ENCODE data around the gene ZNF670.

Gene ZNF670

DNA sequence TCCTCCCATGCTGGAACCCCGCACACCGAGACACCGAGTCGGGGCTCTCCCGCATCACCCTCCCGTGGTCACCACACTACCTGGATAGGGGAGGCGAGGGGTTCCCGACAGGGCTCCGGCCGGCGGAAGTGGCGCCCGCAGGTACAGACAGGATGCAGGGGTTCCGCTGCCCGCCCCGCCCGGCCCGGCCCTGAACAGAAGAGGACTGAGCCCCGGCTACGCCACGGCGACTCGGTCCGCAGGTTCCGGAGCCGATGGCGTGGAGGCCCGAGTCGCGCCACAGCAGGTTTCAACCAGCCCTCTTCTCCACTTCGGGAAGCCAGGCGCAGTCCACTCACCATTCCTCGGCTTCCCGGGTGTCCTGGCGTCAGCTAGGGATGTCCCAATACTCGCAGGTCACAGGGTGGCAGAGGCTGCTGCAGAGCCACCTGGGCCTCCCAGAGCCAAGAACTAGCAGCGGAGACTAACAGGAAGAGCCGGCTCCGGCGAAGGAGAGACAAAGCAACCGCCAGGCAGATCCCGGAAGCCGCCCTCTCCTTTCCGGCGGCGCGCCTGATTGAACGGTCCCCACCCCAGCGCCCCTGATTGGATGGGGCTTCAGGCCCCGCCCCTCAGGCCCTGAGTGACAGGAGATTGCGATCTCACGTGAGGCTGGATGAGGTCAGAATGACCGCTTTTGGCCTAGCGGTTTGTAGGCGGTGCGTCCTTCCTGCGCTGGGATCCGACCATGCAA lies 25.4 kb upstream of the ZNF670 start, which contains the start of gene ZNF669:
Gene ZNF669 (minus strand): TSS at position 498 of the 733 bp plus-strand sequence. CDS start 157 bp downstream, at position 341.
- DNase-seq = peak; percentile 82

DNA sequence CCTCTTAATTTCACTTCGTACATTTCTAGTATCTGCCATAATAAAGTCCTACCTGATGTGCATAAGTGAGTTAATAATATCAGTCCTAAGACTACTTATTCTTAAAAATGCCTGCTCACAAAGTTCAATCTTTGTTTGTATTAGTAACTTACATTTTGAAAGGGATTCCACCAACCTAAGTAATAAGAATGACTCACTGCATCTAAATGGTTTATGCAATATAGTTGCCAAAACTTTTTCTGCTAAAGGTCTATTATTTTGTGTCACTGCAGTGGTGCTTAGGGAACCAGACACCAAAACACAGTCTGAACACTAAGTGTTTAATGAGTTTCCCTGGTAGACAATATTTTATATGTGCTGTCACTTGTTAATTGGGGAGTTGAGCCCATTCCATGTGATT lies 23.8 kb upstream of the ZNF670 start:
- DNase-seq = no peak

DNA sequence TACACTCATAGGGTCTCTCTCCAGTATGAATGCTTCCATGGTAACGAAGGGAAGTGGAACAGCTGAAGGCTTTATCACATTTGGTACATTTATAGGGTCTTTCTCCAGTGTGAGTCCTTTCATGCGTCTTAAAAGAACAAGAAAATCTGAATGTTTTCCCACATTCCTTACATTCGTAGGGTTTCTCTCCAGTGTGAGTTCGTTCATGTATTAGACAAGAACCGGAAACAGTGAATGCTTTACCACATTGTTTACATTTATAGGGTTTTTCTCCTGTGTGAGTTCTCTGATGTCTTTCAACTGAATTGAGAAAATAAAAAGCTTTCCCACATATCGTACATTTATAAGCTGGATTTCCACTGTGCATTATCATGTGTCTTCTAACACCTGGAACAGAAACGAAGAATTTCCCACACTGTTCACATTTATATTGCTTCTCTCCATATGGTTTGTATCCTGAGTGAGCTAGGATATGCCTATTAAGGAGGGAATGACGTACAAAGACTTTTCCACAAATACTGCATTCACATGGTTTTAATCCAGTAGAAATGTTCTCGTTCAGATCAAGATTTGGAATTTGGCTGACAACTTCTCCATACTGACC lies 22.2 kb upstream of the ZNF670 start:
- DNase-seq = no peak

DNA sequence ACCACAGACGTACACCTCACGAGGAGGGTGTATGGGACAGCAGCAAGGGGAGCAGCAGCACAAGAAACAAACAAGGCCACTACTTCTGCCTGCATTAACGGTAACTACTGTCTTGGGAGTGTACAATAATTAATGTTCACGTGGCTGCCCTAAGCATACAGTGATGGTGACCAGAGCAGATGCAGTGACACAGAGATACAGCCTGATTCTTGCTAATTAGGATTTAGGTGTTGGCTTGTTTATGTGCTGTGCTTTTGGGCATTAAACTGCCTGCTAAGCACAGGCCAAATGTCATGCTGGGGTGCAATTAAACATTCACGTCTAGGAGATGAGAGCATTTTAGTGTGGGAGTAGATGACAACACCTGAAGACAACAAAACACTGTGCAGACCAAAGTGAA lies 18.3 kb upstream of the ZNF670 start:
- DNase-seq = no peak

DNA sequence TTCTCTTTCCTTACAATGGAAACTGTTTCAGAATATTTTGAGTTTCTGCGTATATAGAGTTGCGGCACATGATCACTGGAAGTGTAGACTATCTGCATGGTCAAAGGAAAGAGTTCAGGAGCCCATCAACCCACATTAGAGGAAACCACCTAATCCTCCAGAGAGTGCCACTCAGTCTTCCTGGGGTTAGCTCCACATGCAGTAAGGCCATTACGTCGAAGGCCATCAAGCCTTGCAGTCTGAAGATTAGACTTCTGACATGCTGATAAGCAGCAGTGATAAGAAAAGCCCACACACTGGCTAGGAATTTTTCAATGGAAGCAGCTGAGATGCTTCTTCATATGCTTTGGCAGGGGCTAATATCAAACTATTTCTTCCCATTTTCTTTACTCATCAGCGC lies 17.9 kb upstream of the ZNF670 start:
- no peak for DNase-seq

DNA sequence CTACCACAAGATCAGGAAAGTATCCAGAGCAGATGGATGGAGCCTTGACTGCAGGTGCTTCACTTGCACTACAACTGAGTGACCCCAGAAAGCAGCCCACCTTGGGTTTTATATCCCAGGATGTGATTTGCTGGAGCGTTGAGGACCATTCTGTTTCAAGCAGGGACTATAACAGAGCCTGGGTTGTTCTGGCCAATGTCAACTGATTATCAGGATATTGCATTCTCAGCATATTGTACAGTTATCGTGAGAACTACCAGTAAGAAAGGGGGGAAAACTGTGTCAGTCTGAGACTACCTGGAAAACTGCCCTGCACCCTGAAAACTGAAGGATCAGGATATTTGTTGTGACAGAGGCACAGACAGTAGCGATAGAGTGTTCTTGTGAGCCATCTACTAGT lies 17.5 kb upstream of the ZNF670 start:
- DNase-seq = no peak

DNA sequence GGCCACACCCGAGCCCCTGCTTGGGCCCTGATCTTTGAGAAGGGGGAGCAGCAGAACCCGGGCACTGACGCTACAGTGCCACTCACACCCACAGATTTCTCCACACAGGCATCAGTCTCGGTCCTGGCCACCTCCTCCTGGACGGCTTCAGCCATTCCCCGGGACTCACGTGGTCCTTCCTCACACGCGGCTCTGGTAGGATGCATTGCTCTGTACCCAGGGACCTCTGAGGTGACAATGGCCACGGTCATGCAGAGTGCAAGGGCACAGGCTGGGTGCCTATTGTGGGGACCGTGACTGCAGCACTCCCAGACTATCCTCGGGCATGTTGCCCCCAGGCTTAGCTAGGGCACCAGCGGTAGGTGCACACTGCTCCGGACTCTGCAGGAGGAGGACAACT lies 11.8 kb upstream of the ZNF670 start:
- no peak for DNase-seq

DNA sequence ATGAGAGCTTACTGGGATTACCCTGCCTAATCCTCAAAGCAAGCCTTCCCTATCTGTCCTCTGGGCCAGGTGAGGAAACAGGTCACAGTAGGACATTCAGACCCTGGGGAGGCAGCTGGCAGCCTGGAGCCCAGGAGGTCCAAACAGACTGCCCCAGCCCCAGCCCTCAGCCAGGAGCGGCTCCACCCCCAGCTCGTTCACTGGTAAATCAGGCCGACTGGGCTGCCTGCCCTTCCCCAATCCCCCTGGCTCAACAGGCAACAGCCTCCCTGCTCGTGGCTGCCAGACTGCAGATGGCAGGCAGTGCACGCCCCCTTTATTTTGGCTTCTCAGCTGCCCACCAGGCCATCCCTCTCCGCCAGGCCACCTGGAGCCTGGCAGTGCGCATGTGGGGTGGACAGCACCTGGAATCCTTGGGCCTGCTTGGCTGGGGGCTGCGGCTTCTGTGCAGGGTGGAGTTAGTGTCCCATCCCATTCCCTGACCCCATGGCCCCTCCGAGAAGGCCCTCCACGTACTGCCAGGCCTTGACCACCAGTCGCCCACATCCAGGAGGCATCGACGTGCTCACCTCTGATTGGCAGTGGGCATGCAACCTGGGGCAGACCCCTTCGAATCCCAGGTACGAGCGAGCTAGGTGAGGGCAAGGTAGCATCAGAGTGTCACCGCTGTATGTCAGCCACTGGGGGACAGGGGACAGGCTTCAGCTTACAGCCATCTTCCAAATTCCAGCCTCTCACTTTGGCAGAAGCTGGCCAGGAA lies 11.2 kb upstream of the ZNF670 start:
- DNase-seq = no peak

DNA sequence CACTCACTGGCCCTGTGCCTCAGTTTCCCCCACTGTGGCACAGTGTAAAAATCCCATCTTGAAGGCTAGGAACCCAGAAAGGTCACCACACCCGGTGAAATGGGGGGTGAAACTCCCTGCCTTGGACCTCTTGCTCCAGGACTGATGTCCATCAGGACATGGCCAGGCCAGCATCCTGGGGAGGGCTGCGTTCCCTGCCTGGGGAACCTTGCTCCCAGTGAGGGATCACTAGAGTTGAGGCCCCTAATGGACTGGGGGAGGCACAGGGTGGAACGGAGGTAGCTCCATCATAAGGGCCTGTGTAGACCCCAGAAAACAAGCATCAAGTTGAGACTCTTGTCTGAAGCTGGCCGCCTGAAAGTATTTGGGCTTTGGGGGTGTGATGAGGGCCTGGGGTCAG lies 10.4 kb upstream of the ZNF670 start:
- no peak for DNase-seq

DNA sequence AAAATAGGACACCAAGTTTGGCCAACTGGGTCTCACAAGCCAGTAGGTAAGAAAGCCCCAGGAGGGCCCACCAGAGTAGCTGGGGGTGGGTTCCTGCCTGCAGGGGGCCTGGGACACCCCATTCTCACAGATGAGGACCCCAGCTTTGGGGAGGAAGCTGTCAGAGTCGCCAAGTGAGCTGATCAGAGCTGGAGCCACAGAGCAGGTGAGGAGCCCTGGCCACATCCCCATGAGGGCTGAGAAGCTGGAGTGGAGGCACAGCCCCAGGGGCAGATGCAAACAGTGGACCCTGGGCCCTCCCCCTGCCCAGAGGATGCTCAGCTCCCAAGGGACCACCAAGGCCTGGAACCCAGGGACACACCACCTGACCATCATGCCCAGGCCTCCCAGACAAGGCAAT lies 8.6 kb upstream of the ZNF670 start:
- no peak for DNase-seq

DNA sequence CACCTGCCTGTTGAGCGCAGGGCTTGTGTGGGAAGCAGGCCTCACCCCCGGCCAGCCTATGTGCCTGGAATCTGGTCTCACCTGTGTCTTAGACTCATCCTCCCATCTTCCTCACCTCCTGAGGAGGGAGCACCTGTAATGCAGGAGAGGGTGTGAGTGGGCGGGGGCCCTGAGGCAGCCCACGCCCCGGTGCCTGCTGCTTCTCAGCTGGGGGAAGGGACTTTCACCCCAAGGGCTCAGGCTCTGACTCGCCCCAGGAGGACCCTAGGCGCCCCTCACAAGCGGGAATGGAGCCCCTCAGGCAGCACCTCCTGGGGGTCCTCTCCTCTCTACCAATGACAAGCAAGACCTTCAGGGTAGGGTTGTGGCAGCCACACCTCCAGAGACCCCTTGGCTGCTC lies 6.7 kb upstream of the ZNF670 start:
- no peak for DNase-seq

DNA sequence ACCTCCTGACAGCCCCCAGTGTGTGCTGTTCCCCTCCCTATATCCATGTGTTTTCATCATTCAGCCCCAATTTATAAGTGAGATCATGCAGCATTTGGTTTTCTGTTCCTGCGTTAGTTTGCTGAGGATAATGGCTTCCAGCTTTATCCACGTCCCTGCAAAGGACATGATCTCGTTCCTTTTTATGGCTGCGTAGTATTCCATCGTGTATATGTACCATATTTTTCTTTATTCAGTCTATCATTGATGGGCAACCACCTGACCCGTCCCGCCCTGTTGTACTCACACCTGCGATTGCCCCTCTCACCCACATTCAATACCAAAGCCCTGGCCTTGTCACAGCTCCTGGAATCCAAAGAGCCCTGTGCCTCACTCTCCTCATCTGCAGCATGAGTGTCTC lies 6.2 kb upstream of the ZNF670 start:
- no peak for DNase-seq

DNA sequence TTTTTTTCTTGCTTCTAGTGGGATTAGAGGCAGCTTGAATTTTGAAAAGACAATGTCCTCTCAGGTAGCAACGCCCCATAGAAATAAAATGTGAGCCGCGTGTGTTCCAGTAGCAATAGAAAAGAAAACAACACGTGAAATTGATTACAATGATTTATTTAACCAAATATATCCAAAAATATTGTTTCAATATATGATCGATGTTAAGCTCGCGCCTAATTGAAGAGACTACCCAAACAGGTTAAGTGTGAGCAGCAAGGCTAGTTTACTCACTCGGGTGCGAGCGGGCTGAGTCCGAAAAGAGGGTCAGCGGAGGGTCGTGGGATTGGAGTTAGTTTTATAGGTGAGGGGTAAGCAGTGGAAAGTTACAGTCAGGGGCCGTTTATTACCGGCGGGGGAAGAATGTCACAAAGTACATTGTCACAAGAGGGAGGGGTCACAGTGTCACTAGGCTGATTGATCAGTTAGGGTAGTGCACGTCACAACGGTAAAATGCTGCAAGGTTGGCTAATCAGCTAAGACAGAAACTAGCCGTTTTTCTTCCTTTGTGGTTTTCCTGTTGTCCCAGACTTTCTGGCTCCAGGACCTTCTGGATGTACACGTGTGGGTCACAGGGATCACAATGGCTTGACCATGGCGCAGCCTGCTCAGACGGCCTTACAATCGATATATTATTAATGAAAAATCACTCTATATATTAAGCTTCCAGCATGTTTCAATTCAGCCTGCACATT lies 697 bp upstream of the ZNF670 start:
- DNase-seq = no peak

DNA sequence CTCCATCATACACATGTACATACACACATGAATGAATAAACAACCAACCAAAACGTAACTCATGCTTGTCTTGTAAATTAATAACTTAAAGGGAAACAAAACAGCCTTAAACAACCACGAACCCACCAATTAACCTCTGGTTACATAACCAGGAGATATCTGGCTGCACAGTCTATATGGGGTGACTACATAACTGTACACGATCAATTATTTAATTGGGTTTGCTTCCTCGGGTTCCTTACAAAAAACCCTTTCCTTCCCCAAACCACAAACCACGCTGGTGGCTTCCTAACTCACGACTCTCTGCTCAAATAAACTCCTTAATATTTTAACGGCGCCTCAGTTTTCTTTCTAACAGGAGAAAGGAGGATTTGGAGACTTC lies 744 bp downstream of the ZNF670 start:
- no peak for DNase-seq

DNA sequence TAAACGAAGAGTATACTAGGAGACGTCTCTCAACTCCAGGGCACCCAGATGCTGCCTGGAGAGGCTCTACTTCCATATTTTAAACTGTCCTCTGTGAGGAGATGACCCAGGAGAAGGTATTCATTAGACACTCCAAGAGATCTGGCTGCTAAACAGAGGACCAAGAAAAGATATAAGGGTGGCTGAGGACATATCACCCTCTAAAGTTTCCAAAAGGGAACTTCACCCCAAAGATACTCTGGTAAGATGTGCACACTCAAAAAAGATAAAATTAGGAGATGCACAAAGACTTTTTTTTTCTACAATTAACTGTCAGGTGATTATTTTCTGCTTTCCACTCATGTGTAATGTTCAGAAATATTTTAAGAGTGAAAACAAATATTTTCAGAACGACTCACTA lies 1.4 kb downstream of the ZNF670 start:
- no peak for DNase-seq

DNA sequence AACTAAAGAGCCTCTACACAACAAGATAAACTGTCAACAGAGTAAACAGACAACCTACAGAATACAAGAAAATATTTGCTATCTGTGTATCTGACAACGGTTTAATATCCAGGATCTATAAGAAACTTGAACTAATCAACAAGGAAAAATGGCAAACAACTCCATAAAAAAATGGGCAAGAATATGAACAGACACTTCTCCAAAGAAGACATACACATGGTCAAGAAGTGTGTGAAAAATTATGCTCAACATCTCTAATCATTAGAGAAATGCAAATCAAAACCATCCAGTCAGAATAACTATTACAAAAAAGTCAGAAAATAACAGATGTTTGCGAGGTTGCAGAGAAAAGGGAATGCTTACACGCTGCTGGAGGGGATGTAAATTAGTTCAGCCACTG lies 8.0 kb downstream of the ZNF670 start:
- DNase-seq = no peak

DNA sequence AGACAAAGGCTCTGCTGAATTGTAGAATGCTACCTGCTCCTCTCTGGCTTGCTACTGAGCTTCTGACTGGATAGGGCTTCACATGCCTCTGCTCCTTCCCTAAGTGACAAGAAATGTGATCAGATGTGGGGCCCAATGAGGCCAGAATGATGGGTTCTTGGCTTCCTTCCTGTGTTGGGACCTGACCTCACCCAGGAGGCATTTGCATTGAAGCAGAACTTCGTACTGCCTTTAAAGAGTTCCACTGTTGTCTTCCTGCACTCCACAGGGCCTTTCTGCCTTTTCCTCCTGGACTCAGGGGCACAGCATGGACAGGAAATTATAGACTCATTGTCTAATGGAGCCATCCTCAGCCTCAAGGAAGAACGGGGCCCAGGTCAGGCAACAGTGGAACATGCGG lies 14.3 kb downstream of the ZNF670 start:
- DNase-seq = no peak

DNA sequence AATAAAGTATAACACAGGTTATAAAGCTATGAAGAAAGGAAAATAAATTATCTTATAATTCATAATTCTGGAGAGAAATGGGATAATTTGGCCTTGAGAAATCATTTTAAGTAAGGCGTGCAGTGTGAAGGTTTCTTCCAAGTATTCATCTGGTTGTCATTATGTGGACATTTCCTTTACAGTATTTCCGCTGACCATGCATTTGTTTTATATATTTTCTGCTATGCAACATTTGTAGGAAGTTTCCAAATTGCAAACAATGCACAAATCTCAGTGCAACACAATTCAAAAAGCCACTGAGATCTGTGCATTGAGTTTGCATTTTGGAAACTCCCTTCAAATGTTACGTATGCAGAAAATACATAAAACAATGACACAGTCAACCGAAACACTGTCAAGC lies 17.8 kb downstream of the ZNF670 start:
- no peak for DNase-seq

DNA sequence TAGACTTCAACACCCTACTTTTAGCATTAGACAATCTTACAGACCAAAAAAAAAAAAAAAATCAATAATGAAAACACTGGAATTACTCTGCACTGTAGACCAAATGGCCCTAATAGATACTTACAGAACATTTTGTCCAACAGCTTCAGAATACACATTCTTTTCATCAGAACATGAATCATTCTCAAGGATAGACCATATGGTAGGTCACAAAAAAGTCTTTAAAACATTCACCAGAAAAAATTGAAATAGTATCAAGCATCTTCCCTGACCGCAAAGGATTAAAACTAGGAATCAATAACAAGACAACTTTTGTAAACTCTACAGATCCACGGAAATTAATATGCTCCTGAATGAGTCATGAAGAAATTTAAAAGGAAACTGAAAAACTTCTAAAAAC lies 22.5 kb downstream of the ZNF670 start:
- DNase-seq = no peak

DNA sequence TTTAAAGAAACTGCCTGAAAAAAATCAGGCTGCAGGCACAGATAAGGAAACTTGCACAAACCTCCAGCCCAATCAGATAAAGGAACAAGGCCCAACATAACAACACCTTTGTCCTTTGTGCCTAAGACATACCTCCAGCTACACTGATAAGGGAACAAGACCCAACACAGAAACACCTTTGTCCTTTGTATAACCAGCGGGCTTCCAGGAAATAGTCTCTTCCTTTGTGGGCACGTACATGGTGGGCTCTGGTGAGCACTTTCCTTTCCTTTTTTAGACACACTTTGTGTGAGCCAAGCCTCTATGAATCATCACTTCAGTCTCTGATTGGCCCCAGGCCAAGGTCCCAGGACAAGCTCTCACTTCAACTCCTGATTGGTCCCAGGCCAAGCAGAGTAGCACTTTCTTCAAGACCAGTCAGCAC lies 23.6 kb downstream of the ZNF670 start:
- DNase-seq = no peak

DNA sequence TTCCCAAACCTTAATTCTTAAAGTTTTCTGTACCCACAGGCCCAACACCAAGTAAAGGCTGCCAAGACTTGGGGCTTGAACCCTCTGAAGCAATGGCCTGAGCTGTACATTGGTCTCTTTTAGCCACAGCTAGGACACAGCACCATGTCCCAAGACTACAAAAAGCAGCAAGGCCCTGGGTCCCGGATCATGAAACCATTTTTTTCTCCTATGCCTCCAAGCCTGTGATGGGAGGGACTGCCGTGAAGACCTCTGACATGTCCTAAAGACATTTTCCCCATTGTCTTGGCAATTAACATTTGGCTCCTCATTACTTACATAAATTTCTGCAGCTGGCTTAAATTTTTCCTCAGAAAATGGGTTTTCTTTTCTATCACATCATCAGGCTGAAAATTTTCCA lies 30.9 kb downstream of the ZNF670 start:
- DNase-seq = no peak

DNA sequence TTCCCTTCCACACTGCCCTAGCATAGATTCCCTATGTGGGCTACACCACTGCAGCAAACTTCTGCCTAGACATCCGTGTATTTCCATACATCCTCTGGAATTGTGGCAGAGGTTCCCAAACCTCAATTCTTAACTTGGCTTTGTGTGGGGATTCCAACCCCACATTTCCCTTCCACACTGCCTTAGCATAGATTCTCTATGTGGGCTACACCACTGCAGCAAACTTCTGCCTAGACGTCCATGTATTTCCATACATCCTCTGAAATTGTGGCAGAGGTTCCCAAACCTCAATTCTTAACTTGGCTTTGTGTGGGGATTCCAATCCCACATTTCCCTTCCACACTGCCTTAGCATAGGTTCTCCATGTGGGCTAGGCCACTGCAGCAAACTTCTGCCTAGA lies 31.4 kb downstream of the ZNF670 start:
- DNase-seq = no peak

DNA sequence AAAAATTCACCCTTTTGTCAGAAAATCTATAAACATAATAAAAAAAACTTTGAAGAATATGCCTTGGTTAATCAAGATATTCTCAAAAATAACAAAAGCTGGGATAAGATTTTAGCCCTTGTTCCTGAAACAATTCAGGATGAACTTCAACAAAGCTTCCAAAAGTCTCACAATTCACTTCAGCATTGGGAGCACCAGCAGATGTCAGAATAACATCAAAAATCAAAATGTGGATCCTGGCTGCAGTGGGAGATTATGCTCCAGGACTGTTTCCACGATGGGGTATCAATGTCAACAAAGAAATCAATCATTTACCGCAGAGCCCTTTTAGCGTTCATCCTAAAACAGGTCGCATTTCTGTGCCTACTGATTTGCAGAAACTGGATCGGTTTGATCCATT lies 35.2 kb downstream of the ZNF670 start:
- DNase-seq = no peak

Measured in NCI-H2029 treated with DMSO at 0.1 percent for 48 hours (cell line).